ENCODE results near the gene TRIM2.

DNA sequence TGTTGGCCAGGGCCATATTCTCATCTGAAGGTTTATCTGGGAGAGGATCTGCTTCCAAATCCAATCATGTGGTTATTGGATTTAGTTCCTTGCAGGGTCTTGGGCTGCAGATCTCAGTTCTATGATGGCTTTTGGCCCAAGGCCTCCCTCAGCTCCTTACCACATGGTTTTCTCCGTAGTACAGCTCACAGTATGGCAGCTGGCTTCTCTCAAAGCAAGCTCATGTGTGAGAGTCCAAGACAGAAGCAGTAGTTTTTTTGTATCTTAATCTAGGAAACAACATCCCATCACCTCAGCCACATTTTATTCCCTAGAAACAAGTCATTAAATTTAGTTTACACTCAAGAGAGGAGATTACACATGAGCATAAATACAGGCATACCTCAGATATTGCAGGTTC lies 164.8 kb downstream of the TRIM2 start:
- TF ChIP-seq POLR2A (IDR thresholded peaks at IDR 0.05; ENCODE audit: low read depth, low read length) (no peak), POLR2AphosphoS5 (IDR thresholded peaks at IDR 0.05; ENCODE audit: low read depth, low read length) (no peak), TAF1 (IDR thresholded peaks at IDR 0.05; ENCODE audit: low read depth, low read length) (no peak), SPI1 (IDR thresholded peaks at IDR 0.05; ENCODE audit: low read depth, low read length) (no peak)

All from GM12891 (cell line).